ENCODE results near the gene TTC3.
"Not testable (repeated sequence)": the region's sequence is repeated elsewhere in the genome, so short reads cannot be mapped to it uniquely, and the experiment has no call there.

The TTC3 gene

GRCh38 chr21:37095821-37096220 is 22.8 kb downstream of the TTC3 start:
- no peak for DNase-seq

- DNase-seq: peak; percentile 37
Observed at GRCh38 chr21:37098751-37099150, 25.7 kb downstream of the TTC3 start.

GRCh38 chr21:37100316-37100715 is 27.3 kb downstream of the TTC3 start:
- no peak for DNase-seq

GRCh38 chr21:37101384-37101783 is 28.3 kb downstream of the TTC3 start:
- DNase-seq: no peak

- not testable (repeated sequence) for DNase-seq
Observed at GRCh38 chr21:37102746-37103145, 29.7 kb downstream of the TTC3 start.

- no peak for DNase-seq
Observed at GRCh38 chr21:37106998-37107397, 33.9 kb downstream of the TTC3 start.

- not testable (repeated sequence) for DNase-seq
Observed at GRCh38 chr21:37111029-37111428, 38.0 kb downstream of the TTC3 start.

- DNase-seq: not testable (repeated sequence)
Observed at GRCh38 chr21:37114301-37114700, 41.2 kb downstream of the TTC3 start.

GRCh38 chr21:37116459-37116858 is 43.4 kb downstream of the TTC3 start:
- not testable (repeated sequence) for DNase-seq

- no peak for DNase-seq
Observed at GRCh38 chr21:37117204-37117603, 44.1 kb downstream of the TTC3 start.

- no peak for DNase-seq
Observed at GRCh38 chr21:37118187-37118826, 45.3 kb downstream of the TTC3 start.

- peak; percentile 41 for DNase-seq
Observed at GRCh38 chr21:37119421-37120218, 46.6 kb downstream of the TTC3 start.

- DNase-seq: no peak
Observed at GRCh38 chr21:37128076-37128475, 55.0 kb downstream of the TTC3 start.

GRCh38 chr21:37130971-37131370 is 57.9 kb downstream of the TTC3 start:
- DNase-seq: no peak

- no peak for DNase-seq
Observed at GRCh38 chr21:37136261-37136660, 63.2 kb downstream of the TTC3 start.

GRCh38 chr21:37136744-37137143 is 63.7 kb downstream of the TTC3 start:
- no peak for DNase-seq

GRCh38 chr21:37139154-37139553 is 66.1 kb downstream of the TTC3 start:
- peak; percentile 47 for DNase-seq

GRCh38 chr21:37139902-37140301 is 66.8 kb downstream of the TTC3 start:
- peak; percentile 86 for DNase-seq

GRCh38 chr21:37143392-37143791 is 70.3 kb downstream of the TTC3 start:
- not testable (repeated sequence) for DNase-seq

- no peak for DNase-seq
Observed at GRCh38 chr21:37145635-37146111, 72.6 kb downstream of the TTC3 start.

- no peak for DNase-seq
Observed at GRCh38 chr21:37146320-37147235, 73.5 kb downstream of the TTC3 start.

- no peak for DNase-seq
Observed at GRCh38 chr21:37149411-37149810, 76.4 kb downstream of the TTC3 start.

Data from NCI-H82 (cell line).